NCI-H1930 (cell line): Measurements from ENCODE around the gene PACSIN1.

Experiments used
- DNase-seq, 2 experiments: peaks; one replicate each; lab custom pipeline; 2025; lab: John Stamatoyannopoulos, UW

PACSIN1 gene

GRCh38 chr6:34562350-34562749, 96.5 kb downstream of the PACSIN1 start:
- no peak for DNase-seq

GRCh38 chr6:34562861-34563512, 97.1 kb downstream of the PACSIN1 start:
- no peak for DNase-seq

GRCh38 chr6:34563513-34563870, 97.6 kb downstream of the PACSIN1 start:
- no peak for DNase-seq

GRCh38 chr6:34564181-34564580, 98.3 kb downstream of the PACSIN1 start:
- no peak for DNase-seq

- peak in 1 of 2 experiments; percentile 18 for DNase-seq
Measured at GRCh38 chr6:34565722-34566137, 99.9 kb downstream of the PACSIN1 start.

- DNase-seq: no peak
Measured at GRCh38 chr6:34566830-34567546, 101.1 kb downstream of the PACSIN1 start.

GRCh38 chr6:34568341-34569201, 102.7 kb downstream of the PACSIN1 start:
- DNase-seq: no peak

GRCh38 chr6:34569361-34569973, 103.6 kb downstream of the PACSIN1 start:
- no peak for DNase-seq

GRCh38 chr6:34570066-34570833, 104.4 kb downstream of the PACSIN1 start:
- no peak for DNase-seq

GRCh38 chr6:34571388-34571787, 105.5 kb downstream of the PACSIN1 start:
- DNase-seq: no peak

- DNase-seq: no peak
Measured at GRCh38 chr6:34572021-34572420, 106.1 kb downstream of the PACSIN1 start.

GRCh38 chr6:34572585-34572984, 106.7 kb downstream of the PACSIN1 start:
- DNase-seq: no peak

GRCh38 chr6:34573567-34574183, 107.8 kb downstream of the PACSIN1 start:
- DNase-seq: no peak

- no peak for DNase-seq
Measured at GRCh38 chr6:34574647-34575293, 108.9 kb downstream of the PACSIN1 start.

- DNase-seq: no peak
Measured at GRCh38 chr6:34575326-34575725, 109.5 kb downstream of the PACSIN1 start.

- no peak for DNase-seq
Measured at GRCh38 chr6:34576286-34576955, 110.5 kb downstream of the PACSIN1 start.

GRCh38 chr6:34578445-34579262, 112.8 kb downstream of the PACSIN1 start:
- no peak for DNase-seq

- DNase-seq: no peak
Measured at GRCh38 chr6:34580707-34581560, 115.1 kb downstream of the PACSIN1 start.
